RWPE1 (cell line): ENCODE data around the gene PHF14.

Experiments used
- CTCF ChIA-PET: fragments of 350-600 bp; sonication (Branson Sonifier 250); formaldehyde crosslinking; extraction: SDS; loops from one replicate; lab custom pipeline; 2021; lab: Yijun Ruan, JAX
- POLR2A ChIA-PET: fragments of 400-600 bp; formaldehyde crosslinking; extraction: SDS; loops from one replicate; lab custom pipeline; 2020; ENCODE audit warnings: antibody characterized with exemption; ENCODE audit not compliant: low non-redundant PET; lab: Yijun Ruan, JAX
- DNase-seq: peaks from one replicate; pipeline ENCODE4 v3.0.0; 2012; ENCODE audit warnings: low spot score
- H3K27ac ChIP-seq: fragments of 450-650 bp; 2 replicates; pipeline ENCODE4 v1.5.1; 2017
- TF ChIP-seq, protein P1 (sequence below): fragments of 450-650 bp; conservative IDR thresholded peaks from 2 replicates; pipeline ENCODE4 v1.5.1; 2017; ENCODE audit warnings: low read depth, mild to moderate bottlenecking

The PHF14 gene

DNA sequence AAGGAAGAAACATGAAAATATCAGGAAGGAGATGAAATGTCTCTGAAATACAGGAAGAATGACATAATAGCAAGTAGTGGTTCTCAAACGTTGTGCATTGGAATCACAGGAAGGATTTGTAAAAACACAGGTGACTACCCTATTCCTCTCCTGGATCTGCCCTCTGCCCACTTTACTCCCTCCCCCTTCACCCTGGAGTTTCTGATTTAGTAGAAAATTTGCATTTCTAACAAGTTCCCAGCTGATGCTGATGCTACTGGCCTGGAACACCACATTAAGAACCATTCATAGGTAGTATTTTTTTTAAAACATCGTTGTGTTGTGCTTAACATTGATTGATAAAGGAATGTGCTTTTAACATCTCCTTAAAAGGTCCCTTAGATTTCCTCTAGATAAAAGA lies 130.9 kb downstream of the PHF14 start:
- POLR2A ChIA-PET: no interaction called here
- TF ChIP-seq, protein P1, sequence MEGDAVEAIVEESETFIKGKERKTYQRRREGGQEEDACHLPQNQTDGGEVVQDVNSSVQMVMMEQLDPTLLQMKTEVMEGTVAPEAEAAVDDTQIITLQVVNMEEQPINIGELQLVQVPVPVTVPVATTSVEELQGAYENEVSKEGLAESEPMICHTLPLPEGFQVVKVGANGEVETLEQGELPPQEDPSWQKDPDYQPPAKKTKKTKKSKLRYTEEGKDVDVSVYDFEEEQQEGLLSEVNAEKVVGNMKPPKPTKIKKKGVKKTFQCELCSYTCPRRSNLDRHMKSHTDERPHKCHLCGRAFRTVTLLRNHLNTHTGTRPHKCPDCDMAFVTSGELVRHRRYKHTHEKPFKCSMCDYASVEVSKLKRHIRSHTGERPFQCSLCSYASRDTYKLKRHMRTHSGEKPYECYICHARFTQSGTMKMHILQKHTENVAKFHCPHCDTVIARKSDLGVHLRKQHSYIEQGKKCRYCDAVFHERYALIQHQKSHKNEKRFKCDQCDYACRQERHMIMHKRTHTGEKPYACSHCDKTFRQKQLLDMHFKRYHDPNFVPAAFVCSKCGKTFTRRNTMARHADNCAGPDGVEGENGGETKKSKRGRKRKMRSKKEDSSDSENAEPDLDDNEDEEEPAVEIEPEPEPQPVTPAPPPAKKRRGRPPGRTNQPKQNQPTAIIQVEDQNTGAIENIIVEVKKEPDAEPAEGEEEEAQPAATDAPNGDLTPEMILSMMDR: no peak
- DNase-seq: no peak
- no peak overlapping the region for H3K27ac ChIP-seq
- CTCF ChIA-PET: no interaction called here

DNA sequence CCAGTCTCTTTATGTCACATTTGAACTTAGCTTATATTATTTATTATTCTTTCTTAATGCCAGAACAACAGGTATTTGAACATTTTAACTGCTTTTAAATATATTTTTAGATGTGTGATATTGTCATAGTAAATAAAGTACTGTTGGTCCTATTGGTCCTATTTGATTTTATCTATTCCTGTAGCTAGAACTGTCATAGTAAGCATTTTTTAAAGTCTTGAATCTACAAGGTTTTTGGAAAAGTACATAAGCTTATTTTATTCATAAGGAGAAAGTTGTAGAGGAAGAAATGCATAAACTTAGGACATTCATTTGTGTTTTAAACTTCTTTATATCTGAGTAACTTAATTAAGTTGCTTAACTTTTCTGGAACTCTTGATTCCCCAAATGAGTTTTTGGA lies 136.0 kb downstream of the PHF14 start:
- CTCF ChIA-PET: interaction anchor here (0.7 kb wide), 1 partner anchor 209 kb away, joined by 4 read pairs; no protein-coding TSS in a partner anchor
- POLR2A ChIA-PET: no interaction called here
- H3K27ac ChIP-seq: no peak overlapping the region
- TF ChIP-seq, protein P1: no peak
- no peak for DNase-seq

DNA sequence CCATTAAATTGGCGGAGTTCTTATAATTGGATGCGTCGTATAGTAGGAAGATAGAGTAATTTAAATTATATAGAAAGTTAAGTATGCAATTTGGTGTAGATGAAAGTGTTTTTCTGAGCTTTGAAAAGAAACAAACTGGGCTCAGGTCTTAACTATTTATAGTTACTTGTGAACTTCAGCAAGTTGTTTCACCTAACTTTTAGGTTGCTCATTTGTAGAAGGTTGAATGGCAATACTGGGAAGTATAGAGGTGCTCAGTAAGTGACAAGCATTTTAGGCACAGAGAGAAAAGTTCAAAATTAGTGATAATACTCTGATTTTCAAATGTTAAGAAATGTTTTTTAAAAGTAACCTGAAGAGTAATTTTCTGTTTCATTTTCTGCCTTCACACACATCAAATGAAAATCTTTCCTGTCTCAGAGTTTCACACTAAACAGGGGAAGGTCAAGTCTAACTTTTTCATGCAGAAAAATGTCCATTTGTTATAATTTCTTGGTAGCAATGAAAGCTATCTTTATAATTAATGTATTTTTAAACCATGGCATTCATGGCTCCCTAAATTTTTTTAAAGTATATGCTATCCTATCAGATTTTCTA lies 146.5 kb downstream of the PHF14 start:
- no peak for DNase-seq
- CTCF ChIA-PET: no interaction called here
- no peak overlapping the region for H3K27ac ChIP-seq
- TF ChIP-seq, protein P1: no peak
- POLR2A ChIA-PET: no interaction called here

DNA sequence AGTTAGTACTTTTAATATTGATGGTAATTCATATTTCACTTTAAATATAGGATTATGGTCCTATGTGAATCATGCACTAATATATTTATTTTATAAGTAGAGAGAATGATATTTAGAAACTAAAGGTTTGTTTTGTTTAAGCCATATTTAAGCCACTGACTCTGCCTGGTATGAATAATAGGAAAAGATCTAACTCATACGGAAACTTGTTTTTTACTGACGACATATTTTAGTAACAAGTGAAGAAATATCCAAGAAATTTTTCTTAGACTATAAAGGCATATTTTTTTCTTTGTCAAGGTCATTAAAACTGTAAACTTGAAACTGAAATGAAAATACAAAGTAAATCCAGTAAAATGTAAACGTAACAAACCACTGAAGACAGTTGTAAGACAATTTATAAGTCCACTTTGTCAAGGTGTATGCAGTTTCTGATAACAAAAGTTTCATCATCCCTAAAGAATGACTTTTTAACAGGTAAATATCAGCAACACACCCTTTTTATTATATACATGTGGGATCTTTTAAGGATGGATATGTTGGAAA lies 147.1 kb downstream of the PHF14 start:
- CTCF ChIA-PET: no interaction called here
- POLR2A ChIA-PET: no interaction called here
- no peak overlapping the region for H3K27ac ChIP-seq
- DNase-seq: no peak
- TF ChIP-seq, protein P1: no peak

DNA sequence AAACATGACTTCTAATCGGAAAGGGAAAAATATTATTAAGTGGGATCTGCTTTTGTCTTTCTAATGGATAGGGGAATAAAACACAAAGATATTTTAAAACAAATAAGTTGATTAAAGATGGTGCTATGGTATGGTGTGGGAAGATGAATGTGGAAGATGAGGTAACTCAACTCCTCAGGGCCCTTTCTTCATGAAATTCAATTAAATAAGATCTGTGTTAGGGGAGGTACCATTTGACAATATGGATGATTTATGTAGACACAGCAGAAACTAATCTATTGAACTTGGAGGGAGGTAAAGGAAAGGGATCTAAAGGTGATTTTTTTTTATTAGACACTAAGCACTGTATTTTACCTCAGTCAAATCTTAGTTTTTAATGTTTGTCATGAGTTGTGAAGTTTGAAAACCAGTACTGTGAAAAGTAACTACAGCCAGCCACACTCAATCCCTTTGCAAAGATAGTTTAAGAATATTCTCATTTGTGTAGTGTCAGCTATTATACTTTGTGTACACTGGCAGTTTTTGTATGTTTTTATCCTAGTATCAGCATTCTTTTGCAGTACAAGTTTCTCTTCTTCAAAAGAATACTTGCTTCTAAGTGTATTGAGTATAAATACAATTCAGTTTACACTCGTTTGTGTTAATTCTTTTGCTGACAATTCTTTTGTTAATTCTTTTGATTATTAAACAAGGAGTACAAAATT lies 151.3 kb downstream of the PHF14 start:
- CTCF ChIA-PET: no interaction called here
- POLR2A ChIA-PET: no interaction called here
- TF ChIP-seq, protein P1: no peak

DNA sequence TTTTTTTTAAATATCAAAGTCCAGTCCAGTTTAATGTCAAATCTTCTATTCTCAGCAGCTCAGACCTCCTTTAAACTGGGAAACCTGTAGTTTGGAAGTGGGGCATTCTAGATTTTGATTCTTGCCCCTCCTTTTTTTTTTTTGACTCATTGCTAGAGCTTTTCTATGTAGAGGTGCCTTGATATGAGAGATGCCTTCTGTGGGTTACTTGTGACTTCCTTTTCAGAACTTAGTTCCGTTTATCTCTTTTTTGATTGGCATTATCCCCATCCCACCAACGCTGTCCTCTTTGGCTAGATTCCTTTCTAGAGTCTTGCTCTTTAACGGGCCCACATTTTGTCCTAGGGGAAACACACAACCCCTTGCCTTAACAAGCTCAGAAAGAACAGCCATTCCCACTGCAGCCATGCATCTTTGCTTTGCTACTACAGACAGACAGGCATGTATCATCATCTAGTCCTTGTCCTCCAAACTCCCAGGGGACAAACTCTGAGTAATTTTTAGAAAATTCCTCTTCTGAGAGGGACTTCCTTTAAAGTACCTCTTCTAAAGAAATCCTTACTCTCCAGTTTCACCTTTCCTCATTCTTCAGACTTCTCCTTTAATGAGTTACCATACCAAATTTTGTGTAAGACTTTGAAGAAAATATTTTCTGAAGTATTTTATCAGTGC lies 153.6 kb downstream of the PHF14 start:
- POLR2A ChIA-PET: no interaction called here
- TF ChIP-seq, protein P1: no peak
- no peak for DNase-seq
- no peak overlapping the region for H3K27ac ChIP-seq
- CTCF ChIA-PET: interaction anchor here (0.6 to 1.2 kb wide), 3 partner anchors 9 to 224 kb away, joined by 4 to 6 read pairs (median 5); no protein-coding TSS in a partner anchor

More for the DNA sequence above, 151.3 kb downstream of the PHF14 start:
- no peak overlapping the region for H3K27ac ChIP-seq
- no peak for DNase-seq
